ENCODE measurements around the gene MSANTD1. TPM values are rescaled to one million over a fixed set of nuclear protein-coding genes. Genes with fewer than 3 reads are reported as not detected.

Gene MSANTD1
- total RNA-seq, 1 experiment from 2014 or later = 0.19 TPM

DNA sequence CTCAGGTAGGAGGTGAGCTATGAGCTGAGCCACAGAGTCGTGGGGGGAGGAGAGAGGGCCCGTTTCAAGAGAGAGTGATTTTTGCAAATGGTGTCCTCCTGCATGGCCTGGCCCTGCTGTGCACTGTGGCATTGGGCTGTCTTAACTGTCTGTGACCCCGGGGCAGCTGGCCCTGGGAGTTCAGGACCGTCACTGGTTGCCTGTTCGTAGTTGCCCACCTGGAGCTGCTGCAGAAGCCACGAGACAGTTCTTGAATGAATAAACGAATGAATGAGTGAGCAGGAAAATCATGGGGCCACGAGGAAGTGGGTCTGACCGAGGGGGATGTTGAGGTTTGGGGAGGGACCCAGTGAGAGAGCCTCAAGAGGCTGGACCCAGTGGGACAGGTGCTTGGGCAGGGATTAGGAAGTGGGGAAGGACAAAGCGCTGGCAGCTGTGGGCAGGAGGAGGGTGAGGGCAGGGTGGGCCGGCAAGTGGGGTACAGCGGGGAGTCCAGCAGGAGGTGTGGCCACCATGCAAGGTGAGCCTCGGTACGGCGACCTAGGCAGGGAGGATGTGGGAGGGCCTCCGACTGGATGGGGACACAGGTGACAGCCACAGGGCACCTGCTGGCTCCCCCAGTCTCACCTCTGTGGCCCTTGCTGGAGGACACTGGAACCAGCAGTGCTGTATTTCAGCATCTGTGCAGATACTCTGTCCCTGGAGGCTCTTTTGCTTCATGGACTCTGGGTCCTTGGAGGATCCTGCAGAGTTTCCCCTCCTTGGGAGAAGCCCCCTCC, 54.0 kb downstream of the MSANTD1 start:
- peak; percentile 3 for DNase-seq (ENCODE audit: low spot score)

- DNase-seq (ENCODE audit: low spot score) = no peak
Measured at GRCh38 chr4:3303565-3303824, 54.5 kb downstream of the MSANTD1 start.

DNA sequence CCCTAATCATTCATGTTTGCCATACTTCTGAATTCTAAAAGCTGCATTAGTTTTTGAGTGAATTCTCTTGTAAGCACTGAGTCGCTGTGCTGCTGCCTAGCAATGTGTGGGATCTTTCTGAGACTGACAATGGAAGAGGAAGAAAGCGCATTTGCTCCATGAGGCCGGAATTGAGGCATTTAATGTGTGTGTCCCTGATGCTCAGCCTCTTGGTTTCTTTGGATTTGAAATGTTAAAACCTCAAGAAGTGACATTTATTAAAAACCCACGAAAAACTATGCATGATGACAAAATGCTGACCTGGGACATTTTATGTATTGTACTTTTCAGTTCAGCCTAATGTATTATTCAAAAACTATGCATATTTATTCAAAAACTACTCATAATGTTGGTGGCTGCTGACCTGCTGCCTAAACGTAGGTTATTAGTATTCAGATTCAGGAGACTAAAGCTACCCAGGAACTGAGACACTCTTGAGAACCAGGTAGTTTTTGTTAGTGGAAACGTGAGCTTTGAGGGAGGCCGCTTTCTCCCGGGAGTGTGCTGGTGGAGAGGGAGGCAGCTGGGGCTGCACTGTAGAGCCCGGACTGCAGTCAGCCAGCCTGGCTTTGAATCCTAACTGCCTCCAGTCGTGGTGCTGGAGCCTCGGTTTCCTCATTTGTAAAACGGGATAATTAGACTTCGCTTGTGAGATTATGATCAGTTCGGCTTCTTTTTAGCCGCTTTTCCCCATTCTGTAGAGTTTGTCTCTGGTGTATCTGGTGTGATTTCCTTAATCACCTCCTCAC, 55.2 kb downstream of the MSANTD1 start:
- DNase-seq (ENCODE audit: low spot score) = no peak

- peak; percentile 10 for DNase-seq (ENCODE audit: low spot score)
Measured at GRCh38 chr4:3304831-3305609, 56.1 kb downstream of the MSANTD1 start.

- peak; percentile 44 for DNase-seq (ENCODE audit: low spot score)
Measured at GRCh38 chr4:3305610-3306371, 56.8 kb downstream of the MSANTD1 start.

Other genes with a start within 250 kb of the MSANTD1 start
- gene HTT-AS, start 174.6 kb upstream of the MSANTD1 start, total RNA-seq (2014; rRNA removed; shearing (Covaris generic)) = not detected in 2 replicates
- 20.3 and 23.9 TPM in 2 replicates for gene HTT, start 174.5 kb upstream of the MSANTD1 start, total RNA-seq (2014; rRNA removed; shearing (Covaris generic))
- gene RGS12, start 43.9 kb downstream of the MSANTD1 start, total RNA-seq (2014; rRNA removed; shearing (Covaris generic)) = 13.6 and 16.6 TPM in 2 replicates
- 0.10 and 0.39 TPM in 2 replicates for gene HGFAC, start 192.8 kb downstream of the MSANTD1 start, total RNA-seq (2014; rRNA removed; shearing (Covaris generic))
- gene DOK7, start 214.1 kb downstream of the MSANTD1 start, total RNA-seq (2014; rRNA removed; shearing (Covaris generic)) = 0.04 and 0.58 TPM in 2 replicates